GM12878 (cell line): ENCODE results near the gene TPCN2. TPM values are rescaled to one million over a fixed set of nuclear protein-coding genes. Genes with fewer than 3 reads are reported as not detected.
A peak's percentile ranks its signal among the peaks of the same experiment; 100 is the strongest.

ENCODE experiments used
- ATAC-seq: fragments of 200-7000 bp; cut with Tn5 transposase; 3 replicates; pipeline ENCODE4 v1.9.1; 2020; ENCODE audit warnings: mild to moderate bottlenecking, moderate library complexity
- BruUV-seq: library from RNA; stranded (reverse); fragments of 400-500 nt; replicated peaks from 2 replicates; lab custom pipeline; 2021; lab: Mats Ljungman, UMichigan
- CTCF ChIA-PET: fragments of 300-600 bp; sonication (Branson Sonifier 250); formaldehyde crosslinking; extraction: SDS; loops from one replicate; lab custom pipeline; 2021; ENCODE audit warnings: inconsistent platforms; lab: Yijun Ruan, JAX
- POLR2A ChIA-PET: fragments of 350-600 bp; formaldehyde crosslinking; extraction: SDS; loops from one replicate; lab custom pipeline; 2021; ENCODE audit warnings: inconsistent platforms; lab: Charles Lee
- RAD21 ChIA-PET: fragments of 300-600 bp; sonication (Branson Sonifier 250); formaldehyde crosslinking; loops from one replicate; lab custom pipeline; 2023; ENCODE audit warnings: antibody characterized with exemption; ENCODE audit not compliant: unreplicated experiment; lab: Charles Lee
- SMC1A ChIA-PET: fragments of 300-600 bp; sonication (Branson Sonifier 250); formaldehyde crosslinking; loops from one replicate; lab custom pipeline; 2023; ENCODE audit not compliant: unreplicated experiment, uncharacterized antibody; lab: Charles Lee
- DNase-seq: peaks from one replicate; pipeline ENCODE4 v3.0.0-alpha.2; 2011; ENCODE audit warnings: low read depth, low spot score
- FAIRE-seq: peaks from 3 replicates; lab custom pipeline; 2011; peaks lifted over from hg19 to GRCh38; lab: Jason Lieb, UNC
- H2AFZ ChIP-seq: 2 replicates; pipeline ENCODE4 v1.6.0; 2011; ENCODE audit warnings: low read depth, low read length, control low read depth; ENCODE audit not compliant: control insufficient read depth
- H3K27ac ChIP-seq: 2 replicates; pipeline ENCODE4 v1.5.1; 2011; ENCODE audit warnings: control low read depth; ENCODE audit not compliant: control insufficient read depth, insufficient read depth
- H3K27me3 ChIP-seq, 2 experiments: replicated peaks in 1 of 2; 2 replicates each; pipeline versions ENCODE4 v1.6.0 to v1.6.1; 2011; ENCODE audit warnings: low read length in 1 of 2; ENCODE audit not compliant: control insufficient read depth in 2 of 2, insufficient read depth in 2 of 2
- H3K36me3 ChIP-seq, 2 experiments: 2 replicates each; pipeline ENCODE4 v1.5.1; 2011; ENCODE audit warnings: low read length in 1 of 2; ENCODE audit not compliant: control insufficient read depth in 2 of 2, insufficient read depth in 2 of 2
- H3K4me1 ChIP-seq: 2 replicates; pipeline ENCODE4 v1.6.1; 2011; ENCODE audit warnings: mild to moderate bottlenecking, low read length, moderate library complexity, mixed read lengths; ENCODE audit not compliant: control insufficient read depth, insufficient read depth
- H3K4me2 ChIP-seq: 2 replicates; pipeline ENCODE4 v1.6.0; 2011; ENCODE audit warnings: control low read depth; ENCODE audit not compliant: control insufficient read depth, insufficient read depth
- H3K4me3 ChIP-seq: fragments of 200-600 bp; sonication (generic); 2 replicates; pipeline ENCODE4 v1.5.1; 2016
- H3K79me2 ChIP-seq: 2 replicates; pipeline ENCODE4 v1.6.0; 2011; ENCODE audit warnings: low read length; ENCODE audit not compliant: control insufficient read depth, insufficient read depth
- H3K9ac ChIP-seq: 2 replicates; pipeline ENCODE4 v1.8.0; 2011; ENCODE audit warnings: low read length, control low read depth, mixed read lengths; ENCODE audit not compliant: control insufficient read depth, insufficient read depth
- H3K9me3 ChIP-seq: replicated peaks from 3 replicates; pipeline ENCODE4 v1.5.1; 2011; ENCODE audit warnings: mild to moderate bottlenecking, low read length; ENCODE audit not compliant: control insufficient read depth, insufficient read depth
- H4K20me1 ChIP-seq: 2 replicates; pipeline ENCODE4 v1.6.0; 2011; ENCODE audit not compliant: control insufficient read depth, insufficient read depth
- DPF2 ChIP-seq: fragments of 450-650 bp; IDR thresholded peaks from 2 replicates; pipeline ENCODE4 v1.6.1; 2017; ENCODE audit warnings: mild to moderate bottlenecking
- IKZF2 ChIP-seq, 2 experiments: fragments of 450-650 bp; IDR thresholded peaks; 2 replicates each; pipeline ENCODE4 v1.6.1; 2017; ENCODE audit warnings: mild to moderate bottlenecking in 2 of 2, moderate library complexity in 2 of 2
- KLF5 ChIP-seq: fragments of 450-650 bp; IDR thresholded peaks from 2 replicates; pipeline ENCODE4 v1.6.1; 2014; ENCODE audit warnings: mild to moderate bottlenecking; ENCODE audit not compliant: partially characterized antibody
- LARP7 ChIP-seq: fragments of 450-650 bp; IDR thresholded peaks from 2 replicates; pipeline ENCODE4 v1.6.1; 2017; ENCODE audit warnings: mild to moderate bottlenecking
- POLR2AphosphoS5 ChIP-seq: IDR thresholded peaks from 2 replicates; pipeline ENCODE4 v1.6.1; 2011; ENCODE audit warnings: mild to moderate bottlenecking, low read length, inconsistent platforms
- SMARCA5 ChIP-seq: fragments of 450-650 bp; IDR thresholded peaks from 2 replicates; pipeline ENCODE4 v1.6.1; 2017; ENCODE audit warnings: mild to moderate bottlenecking
- SRF ChIP-seq, 2 experiments: IDR thresholded peaks; 2 replicates each; pipeline ENCODE4 v1.6.1; 2011; ENCODE audit warnings: low read depth in 2 of 2, low read length in 2 of 2, mild to moderate bottlenecking in 1 of 2, moderate library complexity in 1 of 2
- SUZ12 ChIP-seq: fragments of 200-600 bp; sonication (generic); IDR thresholded peaks from one replicate; pipeline ENCODE4 v1.6.1; 2018; ENCODE audit warnings: antibody characterized with exemption, mild to moderate bottlenecking; ENCODE audit not compliant: unreplicated experiment
- TARDBP ChIP-seq: IDR thresholded peaks from 2 replicates; pipeline ENCODE4 v1.6.1; 2016; ENCODE audit warnings: borderline replicate concordance
- WGBS: methylation state at CpG from one replicate; pipeline ENCODE4 v1.1.6; 2016; ENCODE audit warnings: low lambda C conversion rate; ENCODE audit not compliant: insufficient replicate concordance, insufficient coverage; ENCODE audit errors: missing lambda C conversion rate; 5-methylcytosine and 5-hydroxymethylcytosine counted together
- in situ Hi-C: fragments of 300-500 bp; cut with MboI; formaldehyde crosslinking; loops from 9 replicates; pipeline ENCODE4 v1.14.3; 2018; ENCODE audit warnings: mixed read lengths
- intact Hi-C: fragments of 100-400 bp; cut with micrococcal nuclease; formaldehyde crosslinking; loops from one replicate; pipeline ENCODE4 v1.14.2; 2022; ENCODE audit not compliant: unreplicated experiment
- polyA plus RNA-seq, 11 experiments: library from polyadenylated mRNA; depleted of rRNA in 4 of 11; unstranded in 6 of 11; stranded (reverse) in 5 of 11; fragments of >200 nt; fragmentation: Nextera tagmentation in 4 of 11; fragmentation: Illumina TruSeq in 1 of 11; extraction: Ambion mirVana in 4 of 11; extraction: Trizol in 1 of 11; gene quantifications; 1 replicate in 1 of 11; 2 replicates in 10 of 11; pipeline versions ENCODE4 v1.2.1 to v1.2.3, GENCODE V29; 2011 to 2016; ENCODE audit warnings: inconsistent platforms in 2 of 11, missing spikeins in 2 of 11, low read depth in 1 of 11
- total RNA-seq, 4 experiments: library from RNA; depleted of rRNA in 3 of 4; stranded (reverse); fragments of >200 nt in 3 of 4; fragmentation: Illumina TruSeq in 1 of 4; extraction: Trizol in 1 of 4; gene quantifications; 2 replicates each; pipeline versions ENCODE4 v1.2.1 to v1.2.3, GENCODE V29; 2013 to 2021
- TF ChIP-seq, protein P1 (sequence below): fragments of 450-650 bp; IDR thresholded peaks from 2 replicates; pipeline ENCODE4 v1.6.1; 2017; ENCODE audit warnings: mild to moderate bottlenecking
- TF ChIP-seq, protein P2 (sequence below): IDR thresholded peaks from 2 replicates; pipeline ENCODE4 v1.6.1; 2011; ENCODE audit warnings: low read depth, low read length, improper control_type of control experiment, borderline replicate concordance
- TF ChIP-seq, protein P3 (sequence below): fragments of 450-650 bp; IDR thresholded peaks from 2 replicates; pipeline ENCODE4 v1.6.1; 2016; ENCODE audit warnings: mild to moderate bottlenecking
- TF ChIP-seq, protein P4 (sequence below): IDR thresholded peaks from 2 replicates; pipeline ENCODE4 v1.6.1; 2011; ENCODE audit warnings: low read depth, mild to moderate bottlenecking, low read length, moderate library complexity, borderline replicate concordance; ENCODE audit errors: extremely low read depth

TPCN2 gene
- total and polyA plus RNA-seq, 10 of the 15 experiments (the other 5 are each of a cell fraction or from before 2014, with no cell fraction given) = 1.7 to 18.4 (median 8.4) TPM

DNA sequence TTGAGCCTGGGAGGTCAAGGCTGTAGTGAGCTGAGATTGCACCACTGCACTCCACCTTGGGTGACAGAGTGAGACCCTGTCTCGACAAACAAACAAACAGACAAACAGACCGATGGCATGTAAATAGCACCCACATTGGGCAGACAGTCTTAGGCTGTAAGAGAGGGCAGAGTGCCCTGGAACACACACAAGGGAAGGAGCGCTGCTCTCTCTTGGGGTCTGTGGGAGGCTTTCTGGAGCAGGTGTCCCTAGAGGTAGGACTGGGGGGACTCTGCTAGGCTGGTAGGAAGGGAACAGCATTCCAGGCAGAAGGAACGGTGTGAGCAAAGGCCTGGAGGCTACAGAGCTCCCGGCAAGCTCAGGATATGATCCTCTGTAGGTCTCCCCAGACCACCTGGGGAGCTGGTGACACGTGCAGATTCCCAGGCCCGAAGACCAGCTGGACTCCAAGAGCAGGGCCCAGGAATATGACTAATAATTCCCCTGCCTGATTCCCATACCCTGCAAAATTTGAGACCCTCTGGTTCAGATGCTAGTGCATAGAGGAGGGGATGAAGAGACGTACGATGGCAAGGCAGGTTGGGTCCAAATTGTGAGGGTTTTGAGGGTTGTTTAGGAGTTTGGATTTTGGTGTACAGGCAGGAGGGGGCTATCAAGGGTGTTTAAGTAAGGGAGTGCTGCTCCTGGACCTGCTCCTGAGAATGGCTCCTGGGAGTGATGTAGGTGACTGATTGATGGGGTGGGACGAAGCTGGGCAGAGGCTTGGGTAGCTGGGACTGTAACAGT, 118.6 kb downstream of the TPCN2 start:
- Histone ChIP-seq H3K27me3 (no peaks in the 10 kb centered on the region), H3K9me3 (peaks cover 6% of the 10 kb centered on the region), H3K79me2 (no peaks in the 10 kb centered on the region), H3K9ac (peak overlapping the region; percentile 71), H3K4me3 (peak overlapping the region; percentile 49; the same call in 1 of the 2 replicates), H2AFZ (no peak overlapping the region), H3K36me3 (no peaks in the 10 kb centered on the region), H4K20me1 (no peaks in the 10 kb centered on the region), H3K4me1 (peaks cover 21% of the 10 kb centered on the region), H3K27ac (peak overlapping the region; percentile 83), H3K4me2 (peak overlapping the region; percentile 92)
- in situ Hi-C loops = no loop called here
- intact Hi-C loops = loop anchor here (2.0 to 5.0 kb wide), 2 partner anchors 60 to 129 kb away; no protein-coding TSS in a partner anchor
- ChIA-PET CTCF (interaction anchor here (0.6 to 2.9 kb wide), 2 partner anchors 11 to 130 kb away, joined by 3 to 11 read pairs; partner anchors contain the start of gene SMIM38), SMC1A (interaction anchor here (0.7 to 3.3 kb wide), 9 partner anchors 8 to 130 kb away, joined by 3 to 35 read pairs (median 7); partner anchors contain the start of gene SMIM38), RAD21 (interaction anchor here (1.0 to 3.0 kb wide), 6 partner anchors 11 to 131 kb away, joined by 3 to 27 read pairs (median 6); partner anchors contain the start of gene SMIM38)
- no peak for FAIRE-seq
- 74% methylated on average over 10 of the region's 10 CpGs for WGBS
- peak; percentile 32; the same call in 2 of the 3 replicates for ATAC-seq
- TSS peak; percentile 73 for BruUV-seq
- no peak for DNase-seq
- TF ChIP-seq, protein P1, sequence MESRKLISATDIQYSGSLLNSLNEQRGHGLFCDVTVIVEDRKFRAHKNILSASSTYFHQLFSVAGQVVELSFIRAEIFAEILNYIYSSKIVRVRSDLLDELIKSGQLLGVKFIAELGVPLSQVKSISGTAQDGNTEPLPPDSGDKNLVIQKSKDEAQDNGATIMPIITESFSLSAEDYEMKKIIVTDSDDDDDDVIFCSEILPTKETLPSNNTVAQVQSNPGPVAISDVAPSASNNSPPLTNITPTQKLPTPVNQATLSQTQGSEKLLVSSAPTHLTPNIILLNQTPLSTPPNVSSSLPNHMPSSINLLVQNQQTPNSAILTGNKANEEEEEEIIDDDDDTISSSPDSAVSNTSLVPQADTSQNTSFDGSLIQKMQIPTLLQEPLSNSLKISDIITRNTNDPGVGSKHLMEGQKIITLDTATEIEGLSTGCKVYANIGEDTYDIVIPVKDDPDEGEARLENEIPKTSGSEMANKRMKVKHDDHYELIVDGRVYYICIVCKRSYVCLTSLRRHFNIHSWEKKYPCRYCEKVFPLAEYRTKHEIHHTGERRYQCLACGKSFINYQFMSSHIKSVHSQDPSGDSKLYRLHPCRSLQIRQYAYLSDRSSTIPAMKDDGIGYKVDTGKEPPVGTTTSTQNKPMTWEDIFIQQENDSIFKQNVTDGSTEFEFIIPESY = no peak
- TF ChIP-seq LARP7 = peak; percentile 16; the same call in 1 of the 2 replicates
- TF ChIP-seq SUZ12 = no peak
- no peak for TF ChIP-seq DPF2
- no peak for TF ChIP-seq IKZF2 (IDR thresholded peaks at IDR 0.05)
- TF ChIP-seq, protein P2, sequence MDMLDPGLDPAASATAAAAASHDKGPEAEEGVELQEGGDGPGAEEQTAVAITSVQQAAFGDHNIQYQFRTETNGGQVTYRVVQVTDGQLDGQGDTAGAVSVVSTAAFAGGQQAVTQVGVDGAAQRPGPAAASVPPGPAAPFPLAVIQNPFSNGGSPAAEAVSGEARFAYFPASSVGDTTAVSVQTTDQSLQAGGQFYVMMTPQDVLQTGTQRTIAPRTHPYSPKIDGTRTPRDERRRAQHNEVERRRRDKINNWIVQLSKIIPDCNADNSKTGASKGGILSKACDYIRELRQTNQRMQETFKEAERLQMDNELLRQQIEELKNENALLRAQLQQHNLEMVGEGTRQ = no peak
- no peak for TF ChIP-seq TARDBP
- TF ChIP-seq SRF (IDR thresholded peaks at IDR 0.05; ENCODE audit: low read depth in 2 of 2, low read length in 2 of 2) = no peak
- TF ChIP-seq POLR2AphosphoS5 = 0 out of 2 replicates have a peak, but pooled peaks have one; percentile 17
- TF ChIP-seq, protein P3, sequence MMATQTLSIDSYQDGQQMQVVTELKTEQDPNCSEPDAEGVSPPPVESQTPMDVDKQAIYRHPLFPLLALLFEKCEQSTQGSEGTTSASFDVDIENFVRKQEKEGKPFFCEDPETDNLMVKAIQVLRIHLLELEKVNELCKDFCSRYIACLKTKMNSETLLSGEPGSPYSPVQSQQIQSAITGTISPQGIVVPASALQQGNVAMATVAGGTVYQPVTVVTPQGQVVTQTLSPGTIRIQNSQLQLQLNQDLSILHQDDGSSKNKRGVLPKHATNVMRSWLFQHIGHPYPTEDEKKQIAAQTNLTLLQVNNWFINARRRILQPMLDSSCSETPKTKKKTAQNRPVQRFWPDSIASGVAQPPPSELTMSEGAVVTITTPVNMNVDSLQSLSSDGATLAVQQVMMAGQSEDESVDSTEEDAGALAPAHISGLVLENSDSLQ = no peak
- TF ChIP-seq SMARCA5 = 0 out of 2 replicates have a peak, but pooled peaks have one; percentile 6
- TF ChIP-seq, protein P4, sequence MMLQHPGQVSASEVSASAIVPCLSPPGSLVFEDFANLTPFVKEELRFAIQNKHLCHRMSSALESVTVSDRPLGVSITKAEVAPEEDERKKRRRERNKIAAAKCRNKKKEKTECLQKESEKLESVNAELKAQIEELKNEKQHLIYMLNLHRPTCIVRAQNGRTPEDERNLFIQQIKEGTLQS = no peak
- TF ChIP-seq KLF5 = no peak
- TF ChIP-seq, all 136 proteins: peak for 3
- POLR2A ChIA-PET = interaction anchor here (1.1 to 3.3 kb wide), 4 partner anchors 11 to 132 kb away, joined by 3 to 32 read pairs (median 6); partner anchors contain the start of gene SMIM38
